ENCODE results near the gene UNC80. TPM values are rescaled to one million over a fixed set of nuclear protein-coding genes. Genes with fewer than 3 reads are reported as not detected.

UNC80 gene
- total RNA-seq, 3 donors from 2014 or later (not counting 1 experiment from before 2014, with no cell fraction given): not detected

- Mint-ChIP-seq H3K27me3 (ENCODE audit: low read depth in 2 of 2) (no peaks in the 10 kb centered on the region), H3K4me3 (no peak overlapping the region), H3K4me1 (no peaks in the 10 kb centered on the region), H3K9me3 (peaks cover 0 to 3% of the 10 kb centered on the region in 2 donors), H3K27ac (no peak overlapping the region), H3K36me3 (no peaks in the 10 kb centered on the region)
- intact Hi-C loops (cut with micrococcal nuclease): no loop called here
- DNase-seq (no peak), ATAC-seq (no peak)
- TF ChIP-seq, protein P1, sequence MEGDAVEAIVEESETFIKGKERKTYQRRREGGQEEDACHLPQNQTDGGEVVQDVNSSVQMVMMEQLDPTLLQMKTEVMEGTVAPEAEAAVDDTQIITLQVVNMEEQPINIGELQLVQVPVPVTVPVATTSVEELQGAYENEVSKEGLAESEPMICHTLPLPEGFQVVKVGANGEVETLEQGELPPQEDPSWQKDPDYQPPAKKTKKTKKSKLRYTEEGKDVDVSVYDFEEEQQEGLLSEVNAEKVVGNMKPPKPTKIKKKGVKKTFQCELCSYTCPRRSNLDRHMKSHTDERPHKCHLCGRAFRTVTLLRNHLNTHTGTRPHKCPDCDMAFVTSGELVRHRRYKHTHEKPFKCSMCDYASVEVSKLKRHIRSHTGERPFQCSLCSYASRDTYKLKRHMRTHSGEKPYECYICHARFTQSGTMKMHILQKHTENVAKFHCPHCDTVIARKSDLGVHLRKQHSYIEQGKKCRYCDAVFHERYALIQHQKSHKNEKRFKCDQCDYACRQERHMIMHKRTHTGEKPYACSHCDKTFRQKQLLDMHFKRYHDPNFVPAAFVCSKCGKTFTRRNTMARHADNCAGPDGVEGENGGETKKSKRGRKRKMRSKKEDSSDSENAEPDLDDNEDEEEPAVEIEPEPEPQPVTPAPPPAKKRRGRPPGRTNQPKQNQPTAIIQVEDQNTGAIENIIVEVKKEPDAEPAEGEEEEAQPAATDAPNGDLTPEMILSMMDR (IDR thresholded peaks at IDR 0.05): no peak
- H3K4me3 ChIP-seq (ENCODE audit: low read length): no peak overlapping the region
- no peaks in the 10 kb centered on the region for H3K27me3 ChIP-seq (ENCODE audit: control insufficient read depth, insufficient read depth, low read length)
- no peaks in the 10 kb centered on the region for H3K4me1 ChIP-seq (ENCODE audit: control insufficient read depth, insufficient read depth, low read length)
- no peaks in the 10 kb centered on the region for H3K36me3 ChIP-seq (ENCODE audit: control insufficient read depth, insufficient read depth, low read length)
- no peak overlapping the region for H3K27ac ChIP-seq (ENCODE audit: low read length)
- H3K9me3 ChIP-seq (ENCODE audit: control insufficient read depth, insufficient read depth, low read length): no peaks in the 10 kb centered on the region
Measured at GRCh38 chr2:209907746-209908145, 136.1 kb downstream of the UNC80 start.

DNA sequence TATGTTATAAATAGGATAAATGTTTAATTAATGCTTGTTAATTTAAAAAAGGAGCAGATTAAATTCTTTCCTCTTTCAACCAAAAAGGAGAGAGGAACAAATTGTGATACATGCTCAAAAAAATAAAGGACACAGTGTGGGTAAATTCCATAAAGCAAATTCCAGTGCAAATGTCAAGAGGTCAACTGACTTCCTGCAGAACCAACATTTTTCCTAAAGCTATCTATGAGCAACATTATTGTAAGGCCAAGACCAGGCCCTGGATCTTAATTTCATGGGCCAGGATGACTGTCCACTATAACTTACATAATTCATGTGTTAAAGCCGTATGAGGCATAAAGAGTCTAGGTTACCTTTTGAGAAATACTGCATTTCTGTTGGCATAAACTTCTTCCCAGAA is 136.9 kb downstream of the UNC80 start:
- H3K36me3 ChIP-seq (ENCODE audit: control insufficient read depth, insufficient read depth, low read length): no peaks in the 10 kb centered on the region
- H3K36me3 Mint-ChIP-seq: no peaks in the 10 kb centered on the region
- H3K9me3 Mint-ChIP-seq: peaks cover 0 to 3% of the 10 kb centered on the region in 2 donors
- H3K4me3 ChIP-seq (ENCODE audit: low read length): no peak overlapping the region
- 100% methylated on average over 1 of the region's 1 CpG for WGBS (ENCODE audit: insufficient coverage)
- H3K4me1 Mint-ChIP-seq: no peaks in the 10 kb centered on the region
- no peaks in the 10 kb centered on the region for H3K4me1 ChIP-seq (ENCODE audit: control insufficient read depth, insufficient read depth, low read length)
- no peak for ATAC-seq
- no peak overlapping the region for H3K4me3 Mint-ChIP-seq
- no peak overlapping the region for H3K27ac ChIP-seq (ENCODE audit: low read length)
- no peak overlapping the region for H3K27ac Mint-ChIP-seq
- no peaks in the 10 kb centered on the region for H3K27me3 Mint-ChIP-seq (ENCODE audit: low read depth in 2 of 2)
- no peaks in the 10 kb centered on the region for H3K27me3 ChIP-seq (ENCODE audit: control insufficient read depth, insufficient read depth, low read length)
- no peak for DNase-seq
- no peaks in the 10 kb centered on the region for H3K9me3 ChIP-seq (ENCODE audit: control insufficient read depth, insufficient read depth, low read length)
- intact Hi-C loops (cut with micrococcal nuclease): no loop called here
- TF ChIP-seq, protein P1 (IDR thresholded peaks at IDR 0.05): no peak

DNA sequence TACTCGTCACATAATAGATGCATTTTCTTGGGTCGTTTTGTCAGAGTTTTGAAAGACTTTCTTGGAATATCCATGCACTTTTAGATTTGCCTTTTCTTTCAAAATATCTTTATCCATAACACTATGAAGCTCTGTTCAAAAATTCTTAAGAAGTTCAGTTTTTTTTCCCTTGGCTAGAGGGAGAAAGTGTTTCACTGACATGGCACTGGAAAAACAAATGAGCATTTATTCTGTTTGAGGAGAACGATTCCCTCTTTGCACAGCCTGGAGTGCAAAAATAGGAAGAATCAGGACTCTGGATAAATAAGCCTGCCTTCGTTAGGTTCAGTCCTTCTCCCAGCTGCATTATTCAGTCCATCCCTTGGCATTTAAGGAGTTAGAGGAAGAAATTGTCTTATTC is 139.9 kb downstream of the UNC80 start:
- peaks cover 0 to 3% of the 10 kb centered on the region in 2 donors for H3K27me3 Mint-ChIP-seq (ENCODE audit: low read depth in 2 of 2)
- intact Hi-C loops (cut with micrococcal nuclease): no loop called here
- H3K9me3 Mint-ChIP-seq: peaks cover 0 to 3% of the 10 kb centered on the region in 2 donors
- no peak for ATAC-seq
- H3K27ac Mint-ChIP-seq: no peak overlapping the region
- WGBS (ENCODE audit: insufficient coverage): 84% methylated on average over 4 of the region's 4 CpGs
- Histone ChIP-seq H3K36me3 (ENCODE audit: control insufficient read depth, insufficient read depth, low read length) (no peaks in the 10 kb centered on the region), H3K4me1 (ENCODE audit: control insufficient read depth, insufficient read depth, low read length) (no peaks in the 10 kb centered on the region), H3K27ac (ENCODE audit: low read length) (no peak overlapping the region), H3K4me3 (ENCODE audit: low read length) (no peak overlapping the region), H3K9me3 (ENCODE audit: control insufficient read depth, insufficient read depth, low read length) (no peaks in the 10 kb centered on the region), H3K27me3 (ENCODE audit: control insufficient read depth, insufficient read depth, low read length) (no peaks in the 10 kb centered on the region)
- TF ChIP-seq, protein P1 (IDR thresholded peaks at IDR 0.05): no peak
- no peak overlapping the region for H3K4me3 Mint-ChIP-seq
- no peaks in the 10 kb centered on the region for H3K4me1 Mint-ChIP-seq
- no peak for DNase-seq
- H3K36me3 Mint-ChIP-seq: no peaks in the 10 kb centered on the region

GRCh38 chr2:209913786-209914345 is 142.2 kb downstream of the UNC80 start:
- H3K27ac ChIP-seq (ENCODE audit: low read length): no peak overlapping the region
- Mint-ChIP-seq H3K36me3 (no peaks in the 10 kb centered on the region), H3K27ac (no peak overlapping the region), H3K4me3 (no peak overlapping the region), H3K27me3 (ENCODE audit: low read depth in 2 of 2) (peaks cover 0 to 3% of the 10 kb centered on the region in 2 donors), H3K4me1 (no peaks in the 10 kb centered on the region), H3K9me3 (peaks cover 0 to 2% of the 10 kb centered on the region in 2 donors)
- H3K9me3 ChIP-seq (ENCODE audit: control insufficient read depth, insufficient read depth, low read length): no peaks in the 10 kb centered on the region
- H3K27me3 ChIP-seq (ENCODE audit: control insufficient read depth, insufficient read depth, low read length): no peaks in the 10 kb centered on the region
- no peak for DNase-seq
- no peak overlapping the region for H3K4me3 ChIP-seq (ENCODE audit: low read length)
- H3K4me1 ChIP-seq (ENCODE audit: control insufficient read depth, insufficient read depth, low read length): no peaks in the 10 kb centered on the region
- ATAC-seq: no peak
- TF ChIP-seq, protein P1 (IDR thresholded peaks at IDR 0.05): no peak
- WGBS (ENCODE audit: insufficient coverage): 88% methylated on average over 2 of the region's 2 CpGs
- no peaks in the 10 kb centered on the region for H3K36me3 ChIP-seq (ENCODE audit: control insufficient read depth, insufficient read depth, low read length)
- intact Hi-C loops (cut with micrococcal nuclease): no loop called here

Data from natural killer cell (primary cell).